ENCODE results near the gene WWOX. TPM values are rescaled to one million over a fixed set of nuclear protein-coding genes. Genes with fewer than 3 reads are reported as not detected.

WWOX gene
- total RNA-seq, 4 donors from 2014 or later: 76.8 to 102 (median 83.6) TPM

GRCh38 chr16:78656887-78657286, 557.4 kb downstream of the WWOX start:
- Histone ChIP-seq H3K27me3 (no peaks in the 10 kb centered on the region), H3K9me3 (no peaks in the 10 kb centered on the region), H3K27ac (no peak overlapping the region), H3K4me3 (no peak overlapping the region), H3K36me3 (no peaks in the 10 kb centered on the region), H3K4me1 (no peaks in the 10 kb centered on the region)
- no peak for TF ChIP-seq POLR2A (IDR thresholded peaks at IDR 0.05)
- TF ChIP-seq, protein P1, sequence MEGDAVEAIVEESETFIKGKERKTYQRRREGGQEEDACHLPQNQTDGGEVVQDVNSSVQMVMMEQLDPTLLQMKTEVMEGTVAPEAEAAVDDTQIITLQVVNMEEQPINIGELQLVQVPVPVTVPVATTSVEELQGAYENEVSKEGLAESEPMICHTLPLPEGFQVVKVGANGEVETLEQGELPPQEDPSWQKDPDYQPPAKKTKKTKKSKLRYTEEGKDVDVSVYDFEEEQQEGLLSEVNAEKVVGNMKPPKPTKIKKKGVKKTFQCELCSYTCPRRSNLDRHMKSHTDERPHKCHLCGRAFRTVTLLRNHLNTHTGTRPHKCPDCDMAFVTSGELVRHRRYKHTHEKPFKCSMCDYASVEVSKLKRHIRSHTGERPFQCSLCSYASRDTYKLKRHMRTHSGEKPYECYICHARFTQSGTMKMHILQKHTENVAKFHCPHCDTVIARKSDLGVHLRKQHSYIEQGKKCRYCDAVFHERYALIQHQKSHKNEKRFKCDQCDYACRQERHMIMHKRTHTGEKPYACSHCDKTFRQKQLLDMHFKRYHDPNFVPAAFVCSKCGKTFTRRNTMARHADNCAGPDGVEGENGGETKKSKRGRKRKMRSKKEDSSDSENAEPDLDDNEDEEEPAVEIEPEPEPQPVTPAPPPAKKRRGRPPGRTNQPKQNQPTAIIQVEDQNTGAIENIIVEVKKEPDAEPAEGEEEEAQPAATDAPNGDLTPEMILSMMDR (IDR thresholded peaks at IDR 0.05): no peak
- TF ChIP-seq EP300 (IDR thresholded peaks at IDR 0.05): no peak
- 85 to 89% methylated on average over 10 of the region's 10 CpGs for WGBS, 2 donors
- no peak for DNase-seq (ENCODE audit: low spot score in 2 of 2)

- 55 to 83% methylated on average over 9 of the region's 9 CpGs for WGBS, 2 donors
- H3K4me1 ChIP-seq: no peaks in the 10 kb centered on the region
- H3K36me3 ChIP-seq: no peaks in the 10 kb centered on the region
- no peak for TF ChIP-seq EP300 (IDR thresholded peaks at IDR 0.05)
- TF ChIP-seq POLR2A (IDR thresholded peaks at IDR 0.05): no peak
- TF ChIP-seq, protein P1 (IDR thresholded peaks at IDR 0.05): no peak
- H3K27me3 ChIP-seq: no peaks in the 10 kb centered on the region
- no peak overlapping the region for H3K27ac ChIP-seq
- H3K9me3 ChIP-seq: no peaks in the 10 kb centered on the region
- no peak for DNase-seq (ENCODE audit: low spot score in 2 of 2)
- H3K4me3 ChIP-seq: no peak overlapping the region
Observed at GRCh38 chr16:78659216-78659615, 559.8 kb downstream of the WWOX start.

GRCh38 chr16:78659668-78660217, 560.3 kb downstream of the WWOX start:
- Histone ChIP-seq H3K36me3 (no peaks in the 10 kb centered on the region), H3K27me3 (no peaks in the 10 kb centered on the region), H3K9me3 (no peaks in the 10 kb centered on the region), H3K4me3 (no peak overlapping the region), H3K4me1 (no peaks in the 10 kb centered on the region), H3K27ac (no peak overlapping the region)
- no peak for DNase-seq (ENCODE audit: low spot score in 2 of 2)
- WGBS, 2 donors: 59 to 68% methylated on average over 3 of the region's 3 CpGs
- TF ChIP-seq POLR2A (IDR thresholded peaks at IDR 0.05) (no peak), EP300 (IDR thresholded peaks at IDR 0.05) (no peak)
- TF ChIP-seq, protein P1 (IDR thresholded peaks at IDR 0.05): no peak

DNA sequence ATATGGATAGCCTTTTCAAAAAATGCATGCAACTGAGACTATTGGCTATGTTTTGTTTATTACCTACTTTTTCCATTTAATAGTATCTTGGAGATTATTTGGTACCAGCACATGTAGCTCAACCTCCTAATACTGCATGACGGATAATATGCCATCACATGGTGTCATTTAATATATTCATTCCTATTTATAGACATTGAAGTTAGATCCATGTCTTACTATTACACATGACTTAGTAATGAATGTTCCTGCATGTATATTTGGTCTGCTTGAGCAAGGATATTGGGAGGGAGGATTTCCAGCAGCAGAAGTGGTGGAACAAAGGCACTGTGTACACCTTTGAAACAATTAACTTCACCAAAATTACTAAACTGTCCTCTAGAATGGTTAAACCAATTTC, 561.3 kb downstream of the WWOX start:
- Histone ChIP-seq H3K27me3 (no peaks in the 10 kb centered on the region), H3K27ac (no peak overlapping the region), H3K9me3 (no peaks in the 10 kb centered on the region), H3K36me3 (no peaks in the 10 kb centered on the region), H3K4me1 (no peaks in the 10 kb centered on the region), H3K4me3 (no peak overlapping the region)
- 87 to 89% methylated on average over 1 of the region's 1 CpG for WGBS, 2 donors
- TF ChIP-seq POLR2A (IDR thresholded peaks at IDR 0.05) (no peak), EP300 (IDR thresholded peaks at IDR 0.05) (no peak)
- TF ChIP-seq, protein P1 (IDR thresholded peaks at IDR 0.05): no peak
- DNase-seq (ENCODE audit: low spot score in 2 of 2): no peak

GRCh38 chr16:78663690-78664089, 564.2 kb downstream of the WWOX start:
- Histone ChIP-seq H3K27ac (no peak overlapping the region), H3K36me3 (no peaks in the 10 kb centered on the region), H3K27me3 (no peaks in the 10 kb centered on the region), H3K4me3 (no peak overlapping the region), H3K4me1 (no peaks in the 10 kb centered on the region), H3K9me3 (no peaks in the 10 kb centered on the region)
- no peak for DNase-seq (ENCODE audit: low spot score in 2 of 2)
- WGBS, 2 donors: 96 to 99% methylated on average over 5 of the region's 5 CpGs
- TF ChIP-seq EP300 (IDR thresholded peaks at IDR 0.05) (no peak), POLR2A (IDR thresholded peaks at IDR 0.05) (no peak)
- TF ChIP-seq, protein P1 (IDR thresholded peaks at IDR 0.05): no peak
